SIG-M5 treated with dmso at 0.1 percent for 504 hours (cell line): ENCODE data around the gene DNAH8.
"Not testable (repeated sequence)": the region's sequence is repeated elsewhere in the genome, so short reads cannot be mapped to it uniquely, and the experiment has no call there.

Source experiments
- DNase-seq: peaks from one replicate; lab custom pipeline; 2025; ENCODE audit not compliant: unreplicated experiment; lab: John Stamatoyannopoulos, UW

DNAH8 gene

DNA sequence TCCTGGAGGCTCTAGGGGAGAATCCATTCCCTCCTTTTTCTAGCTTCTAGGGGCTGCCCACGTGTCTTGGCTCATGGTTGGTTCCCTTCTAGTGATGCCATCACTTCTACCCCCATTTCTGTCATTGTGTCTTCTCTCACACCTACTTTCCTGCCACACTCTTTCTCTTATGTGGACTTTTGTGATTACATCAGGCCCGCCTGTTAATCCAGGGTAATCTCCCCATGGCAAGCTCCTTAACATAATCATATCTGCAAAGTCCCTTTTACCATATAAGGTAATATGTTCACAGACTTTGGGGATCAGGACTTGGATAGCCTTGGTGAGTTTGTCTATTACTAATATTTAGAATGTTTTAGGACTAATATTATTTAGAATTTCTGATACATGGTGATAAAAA lies 111.9 kb downstream of the DNAH8 start:
- no peak for DNase-seq

DNA sequence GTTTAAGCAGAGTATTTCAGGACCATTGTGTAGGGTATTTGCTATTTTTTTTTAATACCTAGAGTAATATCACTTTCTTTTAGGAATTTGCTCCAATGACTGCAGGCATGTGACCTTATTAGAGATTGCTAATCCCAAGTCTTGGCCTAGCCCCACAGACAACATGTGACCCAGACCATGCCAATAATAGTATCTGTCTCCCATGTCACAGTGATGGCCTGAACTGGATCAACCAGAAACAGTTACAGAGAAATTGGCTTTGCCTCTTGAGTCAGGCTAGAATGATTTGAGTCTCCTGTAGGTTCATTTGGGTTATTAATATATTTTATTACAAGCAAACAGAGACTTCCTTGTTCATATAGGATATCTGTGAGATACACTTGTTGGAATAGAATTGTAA lies 116.8 kb downstream of the DNAH8 start:
- no peak for DNase-seq

DNA sequence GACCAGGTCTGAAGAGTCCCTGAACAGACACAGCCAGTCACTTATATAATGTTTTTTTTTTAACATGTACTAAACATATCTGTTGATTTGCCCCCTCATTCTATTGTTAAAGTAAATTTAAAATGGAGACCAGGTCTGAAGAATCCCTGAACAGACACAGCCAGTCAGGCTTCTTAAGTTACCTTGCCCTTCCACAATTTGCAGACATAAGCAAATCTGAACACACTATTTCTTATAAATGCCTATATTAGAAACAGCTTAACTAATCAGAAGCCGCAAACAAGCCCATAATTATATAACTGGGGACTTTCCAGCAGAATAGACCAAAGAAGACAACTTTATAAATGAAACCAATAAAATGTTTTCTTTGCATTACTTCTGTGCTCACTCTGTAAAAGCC lies 118.2 kb downstream of the DNAH8 start:
- DNase-seq = no peak

DNA sequence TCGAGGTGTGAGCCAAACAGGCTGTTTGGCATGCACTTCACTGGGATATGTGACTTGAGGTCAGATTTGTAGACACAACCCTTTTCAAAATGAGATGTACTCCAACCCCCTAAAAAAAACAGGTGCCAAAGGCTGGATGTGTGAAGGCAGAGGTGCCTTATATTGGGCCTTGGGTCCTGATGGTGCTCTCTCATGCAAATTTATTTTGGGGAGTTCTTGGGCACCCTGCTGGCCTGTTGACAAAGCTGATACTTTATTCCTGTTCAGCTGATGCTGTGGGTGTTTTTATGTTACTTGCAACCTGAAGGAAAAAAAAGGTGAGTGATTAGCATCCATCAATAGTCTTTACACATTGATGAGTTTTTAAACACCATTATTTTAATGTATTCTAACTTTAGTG lies 121.5 kb downstream of the DNAH8 start:
- no peak for DNase-seq

- no peak for DNase-seq
Measured at GRCh38 chr6:38837101-38837500, 122.0 kb downstream of the DNAH8 start.

DNA sequence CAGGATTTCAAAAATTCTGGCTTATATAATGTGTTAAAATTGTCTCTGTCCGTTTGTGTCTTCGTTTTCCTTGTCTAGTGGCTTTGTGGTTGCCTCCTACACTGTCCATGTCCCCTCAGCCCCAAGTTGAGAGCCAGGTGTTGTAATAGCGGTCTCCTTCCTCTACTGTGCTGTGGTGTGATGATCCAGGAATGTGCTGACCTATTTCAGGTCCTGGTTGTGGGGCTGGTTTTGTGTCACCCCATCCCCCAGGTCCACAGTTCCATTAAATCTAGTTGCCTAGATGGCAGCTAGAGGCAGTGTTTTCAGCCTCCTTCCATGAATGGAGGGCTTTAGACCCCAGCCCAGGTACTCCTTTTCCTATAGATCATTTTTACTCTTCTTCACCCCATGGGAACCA lies 128.7 kb downstream of the DNAH8 start:
- no peak for DNase-seq

- no peak for DNase-seq
Measured at GRCh38 chr6:38845931-38846330, 130.8 kb downstream of the DNAH8 start.

- no peak for DNase-seq
Measured at GRCh38 chr6:38846361-38846760, 131.2 kb downstream of the DNAH8 start.

DNA sequence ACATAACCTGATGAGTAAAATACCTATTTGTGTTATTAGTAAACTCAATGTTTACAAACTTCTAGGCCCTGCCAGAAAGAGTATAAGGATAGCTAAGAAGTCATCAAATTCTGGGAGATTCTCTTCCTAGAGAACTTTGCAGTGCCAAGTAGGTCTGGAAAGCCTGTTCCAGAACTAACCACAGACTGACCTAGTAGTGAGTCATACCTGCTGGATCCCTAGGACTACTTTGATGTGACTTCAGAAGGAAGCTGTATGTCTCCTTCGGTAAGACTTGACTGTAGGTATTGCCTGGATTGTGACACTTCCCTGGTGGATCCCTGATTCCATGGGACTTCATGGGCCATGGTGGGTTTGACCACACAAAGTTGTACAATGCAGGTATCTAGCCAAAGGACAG lies 131.7 kb downstream of the DNAH8 start:
- no peak for DNase-seq

- no peak for DNase-seq
Measured at GRCh38 chr6:38847497-38847896, 132.4 kb downstream of the DNAH8 start.

- DNase-seq = no peak
Measured at GRCh38 chr6:38848760-38849159, 133.6 kb downstream of the DNAH8 start.

GRCh38 chr6:38852215-38852614 lies 137.1 kb downstream of the DNAH8 start:
- DNase-seq = no peak

- DNase-seq = no peak
Measured at GRCh38 chr6:38853236-38853635, 138.1 kb downstream of the DNAH8 start.

DNA sequence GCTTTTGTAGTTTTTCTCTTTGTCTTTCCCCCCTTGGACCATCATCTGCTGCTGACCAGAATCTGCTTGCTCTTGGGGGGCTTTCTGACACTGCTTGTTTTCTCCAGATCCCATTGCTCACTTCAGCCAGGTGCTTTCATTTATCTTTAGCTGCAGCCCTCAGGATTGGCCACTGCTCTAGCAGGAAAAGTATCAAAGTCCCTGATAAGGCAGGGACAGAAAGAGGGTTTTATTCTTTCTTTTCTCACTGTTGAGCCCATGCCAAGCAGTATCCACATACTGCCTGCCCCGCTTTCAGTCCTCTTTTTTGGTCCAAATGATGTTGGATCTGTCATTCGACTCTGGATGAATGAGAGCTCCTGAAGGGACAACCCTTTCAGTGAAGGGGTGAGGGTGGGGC lies 141.4 kb downstream of the DNAH8 start:
- no peak for DNase-seq

GRCh38 chr6:38857815-38858214 lies 142.7 kb downstream of the DNAH8 start:
- DNase-seq = no peak

DNA sequence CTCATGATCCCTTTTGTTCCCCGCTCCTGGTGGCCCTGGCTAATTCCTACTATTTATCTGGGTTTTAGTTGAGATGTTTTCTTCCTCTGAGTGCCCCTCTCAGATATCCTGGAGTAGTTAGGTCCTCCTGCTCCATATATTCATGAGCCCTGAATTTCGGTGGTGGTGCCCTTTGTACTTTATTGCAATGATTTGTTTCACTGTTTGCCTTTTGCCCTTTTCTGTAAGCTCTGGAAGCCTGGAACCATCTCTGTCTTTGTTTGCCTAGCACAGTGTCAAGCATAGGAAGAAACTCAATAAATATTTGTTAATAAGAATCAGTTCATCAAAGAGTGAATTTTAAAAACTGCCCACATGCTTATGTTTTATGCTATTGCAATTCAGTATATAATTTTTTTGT lies 144.9 kb downstream of the DNAH8 start:
- no peak for DNase-seq

- DNase-seq = no peak
Measured at GRCh38 chr6:38861926-38862401, 146.9 kb downstream of the DNAH8 start.

DNA sequence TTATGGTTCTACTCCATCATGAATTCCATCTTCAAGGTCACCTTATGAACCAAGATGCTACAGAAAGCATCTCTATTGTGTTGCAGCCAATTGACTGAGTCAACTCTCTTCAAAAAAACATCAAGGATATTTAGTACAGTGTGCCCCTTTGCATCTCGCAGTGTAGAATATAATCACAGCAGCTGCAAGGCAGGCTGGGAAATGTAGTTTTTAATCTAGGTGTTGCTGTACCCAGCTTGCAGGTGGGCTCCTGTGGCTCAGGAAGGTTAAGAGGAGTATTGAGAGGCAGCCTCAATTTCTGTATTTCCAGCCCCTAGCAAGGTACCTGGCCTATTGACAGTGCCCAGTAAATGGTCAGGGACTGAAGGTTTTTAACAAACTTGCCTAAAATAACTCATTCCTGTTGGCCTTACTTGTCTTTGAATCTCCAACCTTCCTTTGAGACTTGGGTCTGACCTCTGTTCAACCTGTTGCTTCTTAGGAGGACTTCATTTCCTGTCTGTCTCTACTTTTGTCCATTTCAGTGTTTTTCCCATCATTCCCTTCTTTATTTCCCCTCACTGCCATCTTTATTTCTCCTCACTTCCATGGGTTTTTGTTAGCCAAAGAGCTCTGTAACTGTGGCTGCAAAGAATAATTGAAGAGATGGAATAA lies 150.5 kb downstream of the DNAH8 start:
- DNase-seq = no peak

- DNase-seq = no peak
Measured at GRCh38 chr6:38867726-38868125, 152.6 kb downstream of the DNAH8 start.

GRCh38 chr6:38871741-38872568 lies 156.8 kb downstream of the DNAH8 start:
- DNase-seq = peak; percentile 8

GRCh38 chr6:38873001-38873400 lies 157.9 kb downstream of the DNAH8 start:
- no peak for DNase-seq

GRCh38 chr6:38873816-38874215 lies 158.7 kb downstream of the DNAH8 start:
- DNase-seq = not testable (repeated sequence)
